Epithelial cell of proximal tubule (primary cell): ENCODE data around the gene SLC44A2. TPM values are rescaled to one million over a fixed set of nuclear protein-coding genes. Genes with fewer than 3 reads are reported as not detected.

Experiments used
- DNase-seq: peaks from one replicate; pipeline ENCODE4 v3.0.0-alpha.2; 2011; ENCODE audit warnings: low read depth
- H3K4me3 ChIP-seq: 2 replicates; pipeline ENCODE4 v1.5.1; 2011; ENCODE audit warnings: low read depth, mild to moderate bottlenecking, low read length
- total RNA-seq: library from RNA; depleted of rRNA; stranded (reverse); fragments of >200 nt; gene quantifications from 2 replicates; pipeline ENCODE4 v1.2.3, GENCODE V29; 2015
- TF ChIP-seq, protein P1 (sequence below): conservative IDR thresholded peaks from 2 replicates; pipeline ENCODE4 v1.5.1; 2012; ENCODE audit warnings: low read depth, mild to moderate bottlenecking, low read length

The SLC44A2 gene
- total RNA-seq, 1 donor from 2014 or later, result 48.5 TPM

GRCh38 chr19:10602330-10603083 is 22.8 kb upstream of the SLC44A2 start:
- peak overlapping the region; percentile 87 for H3K4me3 ChIP-seq
- TF ChIP-seq, protein P1, sequence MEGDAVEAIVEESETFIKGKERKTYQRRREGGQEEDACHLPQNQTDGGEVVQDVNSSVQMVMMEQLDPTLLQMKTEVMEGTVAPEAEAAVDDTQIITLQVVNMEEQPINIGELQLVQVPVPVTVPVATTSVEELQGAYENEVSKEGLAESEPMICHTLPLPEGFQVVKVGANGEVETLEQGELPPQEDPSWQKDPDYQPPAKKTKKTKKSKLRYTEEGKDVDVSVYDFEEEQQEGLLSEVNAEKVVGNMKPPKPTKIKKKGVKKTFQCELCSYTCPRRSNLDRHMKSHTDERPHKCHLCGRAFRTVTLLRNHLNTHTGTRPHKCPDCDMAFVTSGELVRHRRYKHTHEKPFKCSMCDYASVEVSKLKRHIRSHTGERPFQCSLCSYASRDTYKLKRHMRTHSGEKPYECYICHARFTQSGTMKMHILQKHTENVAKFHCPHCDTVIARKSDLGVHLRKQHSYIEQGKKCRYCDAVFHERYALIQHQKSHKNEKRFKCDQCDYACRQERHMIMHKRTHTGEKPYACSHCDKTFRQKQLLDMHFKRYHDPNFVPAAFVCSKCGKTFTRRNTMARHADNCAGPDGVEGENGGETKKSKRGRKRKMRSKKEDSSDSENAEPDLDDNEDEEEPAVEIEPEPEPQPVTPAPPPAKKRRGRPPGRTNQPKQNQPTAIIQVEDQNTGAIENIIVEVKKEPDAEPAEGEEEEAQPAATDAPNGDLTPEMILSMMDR, result no peak
- no peak for DNase-seq

- TF ChIP-seq, protein P1, result no peak
- H3K4me3 ChIP-seq, result peak overlapping the region; percentile 87
- no peak for DNase-seq
Measured at GRCh38 chr19:10603084-10603872, 22.1 kb upstream of the SLC44A2 start.

DNA sequence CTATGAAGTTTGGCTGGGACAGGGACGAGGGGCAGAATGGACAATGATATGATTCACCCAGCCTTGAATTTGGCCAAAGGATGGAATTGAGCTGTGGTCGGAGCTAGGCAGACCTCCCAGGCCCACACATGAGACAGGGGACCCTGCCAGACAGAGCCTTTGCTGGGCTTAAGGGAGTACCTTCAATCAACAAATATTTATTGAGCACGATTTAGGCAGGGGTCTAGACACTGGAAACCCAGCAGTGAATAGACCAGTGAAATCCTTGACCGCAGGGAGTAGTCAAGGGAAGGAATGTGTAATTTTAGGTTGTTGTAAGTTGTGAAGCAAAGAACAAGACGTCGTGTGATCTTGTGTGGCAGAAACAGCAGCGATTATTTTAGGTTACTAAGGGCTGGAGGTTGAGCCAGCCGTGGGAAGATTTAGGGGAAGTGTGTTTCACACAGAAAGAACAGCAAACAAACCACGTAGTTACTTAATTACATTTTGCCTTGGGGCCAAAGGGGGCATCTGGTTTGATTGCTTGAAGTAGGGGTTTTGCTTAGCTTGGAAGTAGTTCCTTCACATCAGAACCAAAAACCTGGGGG is 21.4 kb upstream of the SLC44A2 start:
- DNase-seq, result no peak
- no peak overlapping the region for H3K4me3 ChIP-seq
- TF ChIP-seq, protein P1, result no peak

DNA sequence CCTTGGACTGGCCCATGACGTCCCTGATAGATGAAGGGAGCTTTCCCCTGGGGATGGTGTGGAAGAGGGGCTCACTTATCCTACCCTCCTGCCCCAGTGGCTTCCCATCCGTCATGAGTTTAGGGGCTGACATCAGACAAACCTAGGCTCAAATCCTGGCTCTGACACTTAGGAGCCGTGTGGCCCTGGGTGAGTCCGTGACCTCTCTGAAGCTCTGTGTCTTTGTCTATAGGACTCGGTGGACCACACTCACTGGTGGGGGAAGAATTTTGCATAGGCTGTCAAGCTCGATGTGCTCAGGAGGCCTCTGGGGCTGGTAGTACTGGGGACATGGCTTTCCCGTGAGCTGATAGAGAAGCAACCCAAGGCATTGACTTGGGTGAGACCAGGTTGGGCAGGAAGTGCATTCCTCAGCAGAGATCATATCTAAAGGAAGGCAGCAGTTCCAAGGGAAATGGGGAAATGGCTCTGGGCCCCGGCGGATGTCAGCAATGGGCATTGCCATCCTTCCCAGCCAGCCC is 20.8 kb upstream of the SLC44A2 start:
- no peak overlapping the region for H3K4me3 ChIP-seq
- TF ChIP-seq, protein P1, result no peak
- no peak for DNase-seq

GRCh38 chr19:10611907-10612306 is 13.4 kb upstream of the SLC44A2 start:
- no peak for DNase-seq
- TF ChIP-seq, protein P1, result no peak
- no peak overlapping the region for H3K4me3 ChIP-seq

DNA sequence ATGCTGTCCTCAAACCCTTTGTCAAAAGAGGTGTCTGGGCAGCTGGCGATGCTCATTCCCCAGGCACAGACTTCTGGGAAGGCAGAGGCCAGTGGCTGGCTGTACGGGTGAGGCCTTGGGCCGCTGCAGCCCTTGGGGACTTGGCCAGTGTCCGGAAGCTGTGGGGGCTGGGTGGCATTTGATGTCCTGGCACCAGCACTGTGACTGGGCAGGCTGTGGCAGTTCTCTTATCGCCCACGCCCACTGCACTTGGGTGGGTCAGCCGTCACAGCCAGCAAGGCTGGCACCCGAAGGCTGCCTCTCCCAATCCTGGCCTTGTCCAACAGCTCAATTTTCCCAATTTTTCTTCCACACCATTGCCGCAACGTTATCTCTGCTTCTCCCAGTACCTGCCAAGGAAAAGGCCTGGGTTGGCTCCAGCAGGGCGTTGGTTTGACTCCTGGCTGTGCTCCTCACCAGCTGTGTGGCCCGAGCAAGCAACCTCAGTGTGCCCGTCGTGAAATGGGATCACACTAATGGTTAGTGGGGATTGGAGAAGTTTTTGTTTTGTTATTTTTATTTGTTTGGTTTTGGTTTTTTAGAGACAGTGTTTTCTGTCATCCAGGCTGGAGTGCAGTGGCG is 12.7 kb upstream of the SLC44A2 start:
- no peak overlapping the region for H3K4me3 ChIP-seq
- no peak for DNase-seq
- TF ChIP-seq, protein P1, result no peak
